H1 (cell line): ENCODE measurements around the gene RAI14. TPM values are rescaled to one million over a fixed set of nuclear protein-coding genes. Genes with fewer than 3 reads are reported as not detected.

ENCODE experiments used
- BRCA1 ChIP-seq: IDR thresholded peaks from 2 replicates; pipeline ENCODE4 v1.6.1; 2012; ENCODE audit warnings: low read depth, low read length, improper control_type of control experiment
- CTCF ChIP-seq, 3 experiments: IDR thresholded peaks; 1 replicate in 2 of 3; 2 replicates in 1 of 3; pipeline versions ENCODE4 v1.5.1 to v1.6.1; 2011; ENCODE audit warnings: low read length in 3 of 3, mild to moderate bottlenecking in 3 of 3, inconsistent platforms in 2 of 3, low read depth in 1 of 3, moderate library complexity in 1 of 3; ENCODE audit not compliant: insufficient read depth in 1 of 3; ENCODE audit errors: control extremely low read depth in 1 of 3
- E2F6 ChIP-seq: IDR thresholded peaks from 2 replicates; pipeline ENCODE4 v1.6.1; 2012; ENCODE audit warnings: inconsistent platforms
- JUN ChIP-seq: IDR thresholded peaks from 2 replicates; pipeline ENCODE4 v1.6.1; 2011; ENCODE audit warnings: low read depth, mild to moderate bottlenecking, improper control_type of control experiment, low read length
- KDM1A ChIP-seq: fragments of 200-600, 300-600 bp; sonication (generic); IDR thresholded peaks from 2 replicates; pipeline ENCODE4 v1.7.1; 2016; ENCODE audit warnings: mild to moderate bottlenecking, low read length, borderline replicate concordance
- PHF8 ChIP-seq: fragments of 200-600 bp; sonication (generic); conservative IDR thresholded peaks from 2 replicates; pipeline ENCODE4 v1.7.1; 2012; ENCODE audit warnings: low read depth, mild to moderate bottlenecking, inconsistent platforms, low read length, moderate library complexity
- POU5F1 ChIP-seq: IDR thresholded peaks from 2 replicates; pipeline ENCODE4 v1.6.1; 2011; ENCODE audit warnings: low read depth, mild to moderate bottlenecking, low read length, moderate library complexity
- SP1 ChIP-seq: IDR thresholded peaks from 2 replicates; pipeline ENCODE4 v1.6.1; 2011; ENCODE audit warnings: low read depth, low read length
- polyA plus RNA-seq, 7 experiments: library from polyadenylated mRNA; depleted of rRNA in 3 of 7; stranded (reverse) in 5 of 7; unstranded in 2 of 7; fragments of >200 nt in 5 of 7; fragments of 200-250 nt in 2 of 7; gene quantifications; 1 replicate in 5 of 7; 2 replicates in 1 of 7; 4 replicates in 1 of 7; pipeline versions ENCODE4 v1.2.1 to v1.2.3, GENCODE V29; 2011 to 2013; ENCODE audit warnings: missing spikeins in 2 of 7, mixed read lengths in 2 of 7
- total RNA-seq: library from RNA; stranded (reverse); fragmentation: NEBNext Ultra II Directional; extraction: Animal tissue kit (Norgen Biotek cat#: 25700); gene quantifications from 2 replicates; pipeline ENCODE4 v1.2.1, GENCODE V29; 2021
- TF ChIP-seq, protein P1 (sequence below): fragments of 300-600 bp; sonication (generic); IDR thresholded peaks from 2 replicates; pipeline ENCODE4 v1.7.1; 2012; ENCODE audit warnings: low read length, moderate library complexity, mild to moderate bottlenecking, inconsistent platforms; ENCODE audit not compliant: insufficient replicate concordance

The RAI14 gene
- total and polyA plus RNA-seq, 2 of the 8 experiments (the other 6 are each of a cell fraction or from before 2014, with no cell fraction given) = 48.4 to 210 TPM

GRCh38 chr5:34690301-34690700 is 34.2 kb downstream of the RAI14 start (continued):
- TF ChIP-seq, protein P1, sequence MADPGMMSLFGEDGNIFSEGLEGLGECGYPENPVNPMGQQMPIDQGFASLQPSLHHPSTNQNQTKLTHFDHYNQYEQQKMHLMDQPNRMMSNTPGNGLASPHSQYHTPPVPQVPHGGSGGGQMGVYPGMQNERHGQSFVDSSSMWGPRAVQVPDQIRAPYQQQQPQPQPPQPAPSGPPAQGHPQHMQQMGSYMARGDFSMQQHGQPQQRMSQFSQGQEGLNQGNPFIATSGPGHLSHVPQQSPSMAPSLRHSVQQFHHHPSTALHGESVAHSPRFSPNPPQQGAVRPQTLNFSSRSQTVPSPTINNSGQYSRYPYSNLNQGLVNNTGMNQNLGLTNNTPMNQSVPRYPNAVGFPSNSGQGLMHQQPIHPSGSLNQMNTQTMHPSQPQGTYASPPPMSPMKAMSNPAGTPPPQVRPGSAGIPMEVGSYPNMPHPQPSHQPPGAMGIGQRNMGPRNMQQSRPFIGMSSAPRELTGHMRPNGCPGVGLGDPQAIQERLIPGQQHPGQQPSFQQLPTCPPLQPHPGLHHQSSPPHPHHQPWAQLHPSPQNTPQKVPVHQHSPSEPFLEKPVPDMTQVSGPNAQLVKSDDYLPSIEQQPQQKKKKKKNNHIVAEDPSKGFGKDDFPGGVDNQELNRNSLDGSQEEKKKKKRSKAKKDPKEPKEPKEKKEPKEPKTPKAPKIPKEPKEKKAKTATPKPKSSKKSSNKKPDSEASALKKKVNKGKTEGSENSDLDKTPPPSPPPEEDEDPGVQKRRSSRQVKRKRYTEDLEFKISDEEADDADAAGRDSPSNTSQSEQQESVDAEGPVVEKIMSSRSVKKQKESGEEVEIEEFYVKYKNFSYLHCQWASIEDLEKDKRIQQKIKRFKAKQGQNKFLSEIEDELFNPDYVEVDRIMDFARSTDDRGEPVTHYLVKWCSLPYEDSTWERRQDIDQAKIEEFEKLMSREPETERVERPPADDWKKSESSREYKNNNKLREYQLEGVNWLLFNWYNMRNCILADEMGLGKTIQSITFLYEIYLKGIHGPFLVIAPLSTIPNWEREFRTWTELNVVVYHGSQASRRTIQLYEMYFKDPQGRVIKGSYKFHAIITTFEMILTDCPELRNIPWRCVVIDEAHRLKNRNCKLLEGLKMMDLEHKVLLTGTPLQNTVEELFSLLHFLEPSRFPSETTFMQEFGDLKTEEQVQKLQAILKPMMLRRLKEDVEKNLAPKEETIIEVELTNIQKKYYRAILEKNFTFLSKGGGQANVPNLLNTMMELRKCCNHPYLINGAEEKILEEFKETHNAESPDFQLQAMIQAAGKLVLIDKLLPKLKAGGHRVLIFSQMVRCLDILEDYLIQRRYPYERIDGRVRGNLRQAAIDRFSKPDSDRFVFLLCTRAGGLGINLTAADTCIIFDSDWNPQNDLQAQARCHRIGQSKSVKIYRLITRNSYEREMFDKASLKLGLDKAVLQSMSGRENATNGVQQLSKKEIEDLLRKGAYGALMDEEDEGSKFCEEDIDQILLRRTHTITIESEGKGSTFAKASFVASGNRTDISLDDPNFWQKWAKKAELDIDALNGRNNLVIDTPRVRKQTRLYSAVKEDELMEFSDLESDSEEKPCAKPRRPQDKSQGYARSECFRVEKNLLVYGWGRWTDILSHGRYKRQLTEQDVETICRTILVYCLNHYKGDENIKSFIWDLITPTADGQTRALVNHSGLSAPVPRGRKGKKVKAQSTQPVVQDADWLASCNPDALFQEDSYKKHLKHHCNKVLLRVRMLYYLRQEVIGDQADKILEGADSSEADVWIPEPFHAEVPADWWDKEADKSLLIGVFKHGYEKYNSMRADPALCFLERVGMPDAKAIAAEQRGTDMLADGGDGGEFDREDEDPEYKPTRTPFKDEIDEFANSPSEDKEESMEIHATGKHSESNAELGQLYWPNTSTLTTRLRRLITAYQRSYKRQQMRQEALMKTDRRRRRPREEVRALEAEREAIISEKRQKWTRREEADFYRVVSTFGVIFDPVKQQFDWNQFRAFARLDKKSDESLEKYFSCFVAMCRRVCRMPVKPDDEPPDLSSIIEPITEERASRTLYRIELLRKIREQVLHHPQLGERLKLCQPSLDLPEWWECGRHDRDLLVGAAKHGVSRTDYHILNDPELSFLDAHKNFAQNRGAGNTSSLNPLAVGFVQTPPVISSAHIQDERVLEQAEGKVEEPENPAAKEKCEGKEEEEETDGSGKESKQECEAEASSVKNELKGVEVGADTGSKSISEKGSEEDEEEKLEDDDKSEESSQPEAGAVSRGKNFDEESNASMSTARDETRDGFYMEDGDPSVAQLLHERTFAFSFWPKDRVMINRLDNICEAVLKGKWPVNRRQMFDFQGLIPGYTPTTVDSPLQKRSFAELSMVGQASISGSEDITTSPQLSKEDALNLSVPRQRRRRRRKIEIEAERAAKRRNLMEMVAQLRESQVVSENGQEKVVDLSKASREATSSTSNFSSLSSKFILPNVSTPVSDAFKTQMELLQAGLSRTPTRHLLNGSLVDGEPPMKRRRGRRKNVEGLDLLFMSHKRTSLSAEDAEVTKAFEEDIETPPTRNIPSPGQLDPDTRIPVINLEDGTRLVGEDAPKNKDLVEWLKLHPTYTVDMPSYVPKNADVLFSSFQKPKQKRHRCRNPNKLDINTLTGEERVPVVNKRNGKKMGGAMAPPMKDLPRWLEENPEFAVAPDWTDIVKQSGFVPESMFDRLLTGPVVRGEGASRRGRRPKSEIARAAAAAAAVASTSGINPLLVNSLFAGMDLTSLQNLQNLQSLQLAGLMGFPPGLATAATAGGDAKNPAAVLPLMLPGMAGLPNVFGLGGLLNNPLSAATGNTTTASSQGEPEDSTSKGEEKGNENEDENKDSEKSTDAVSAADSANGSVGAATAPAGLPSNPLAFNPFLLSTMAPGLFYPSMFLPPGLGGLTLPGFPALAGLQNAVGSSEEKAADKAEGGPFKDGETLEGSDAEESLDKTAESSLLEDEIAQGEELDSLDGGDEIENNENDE = no peak
- TF ChIP-seq JUN (no peak), SP1 (no peak), CTCF (IDR thresholded peaks at IDR 0.05; ENCODE audit: control extremely low read depth in 1 of 3, insufficient read depth in 1 of 3, low read depth in 1 of 3, low read length in 3 of 3) (no peak), PHF8 (no peak), E2F6 (no peak), POU5F1 (no peak), KDM1A (no peak), BRCA1 (no peak)
